ENCODE measurements around the gene SORCS3. TPM values are rescaled to one million over a fixed set of nuclear protein-coding genes. Genes with fewer than 3 reads are reported as not detected.

SORCS3 gene
- total RNA-seq, 1 experiment from 2014 or later, result not detected

DNA sequence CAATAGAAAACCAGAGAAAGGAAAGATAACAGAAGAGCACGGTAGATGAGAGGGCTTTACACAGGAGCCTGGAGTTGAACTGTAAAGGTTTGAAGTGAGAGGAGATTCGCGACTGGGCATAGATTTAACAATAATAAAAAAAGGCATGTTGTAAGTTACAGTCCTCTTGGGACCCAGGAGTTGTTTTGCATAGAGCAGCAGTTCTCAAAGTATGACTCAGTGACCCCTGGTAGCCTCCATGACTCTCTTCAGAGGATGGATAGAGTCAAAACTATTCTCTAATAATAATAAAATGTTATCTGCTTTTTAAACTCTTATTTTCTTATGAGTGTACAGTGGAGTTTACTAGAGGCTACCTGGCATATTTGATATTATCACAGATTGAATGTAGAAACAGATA is 262.3 kb downstream of the SORCS3 start:
- no peak for DNase-seq (ENCODE audit: extremely low read depth, low read depth)

DNA sequence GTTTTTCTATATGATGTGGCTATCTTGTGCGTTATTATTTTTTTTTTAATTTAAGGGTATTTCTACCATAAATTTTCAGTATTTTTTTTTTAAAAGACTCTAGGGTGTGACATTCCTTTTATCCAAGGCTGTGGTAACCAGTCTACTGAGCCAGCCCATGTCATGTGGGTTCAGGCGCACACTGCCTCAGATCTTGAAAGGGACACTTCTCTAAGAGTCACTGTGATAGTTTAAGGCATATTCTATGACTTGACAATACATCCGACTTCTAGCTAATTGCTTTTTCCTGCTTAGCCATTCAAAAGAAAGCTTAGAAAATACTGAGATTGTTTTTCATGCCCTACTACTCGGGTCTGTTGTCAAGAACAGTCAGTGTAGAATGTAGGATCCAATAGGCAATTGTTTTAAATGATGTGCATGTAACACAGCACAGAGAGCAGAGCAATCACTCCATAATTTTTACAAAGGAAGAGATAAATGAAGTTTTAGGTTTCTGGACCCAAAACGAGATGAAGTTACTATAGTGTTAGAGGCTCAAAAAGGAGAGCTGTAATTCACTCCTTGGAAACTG is 263.7 kb downstream of the SORCS3 start:
- DNase-seq (ENCODE audit: extremely low read depth, low read depth), result no peak

DNA sequence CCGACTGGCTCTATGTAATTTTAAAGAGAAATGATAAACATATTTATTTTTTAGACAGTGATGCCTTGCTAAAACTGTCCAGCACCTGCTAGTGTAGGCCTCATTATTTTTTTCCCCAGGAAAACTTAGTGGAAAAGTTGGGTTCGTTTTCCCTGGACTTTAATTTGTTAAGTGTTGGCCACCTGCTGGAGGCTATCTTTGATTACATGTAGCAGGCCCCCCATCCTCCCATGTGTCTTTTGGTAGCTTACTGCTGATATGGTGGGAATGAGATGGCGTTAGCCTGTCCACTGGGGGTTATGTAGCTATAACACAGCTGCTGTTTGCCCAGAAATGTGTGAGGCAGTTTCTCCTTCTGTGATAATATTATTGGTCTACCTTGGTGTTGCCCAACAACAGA is 265.0 kb downstream of the SORCS3 start:
- no peak for DNase-seq (ENCODE audit: extremely low read depth, low read depth)

DNA sequence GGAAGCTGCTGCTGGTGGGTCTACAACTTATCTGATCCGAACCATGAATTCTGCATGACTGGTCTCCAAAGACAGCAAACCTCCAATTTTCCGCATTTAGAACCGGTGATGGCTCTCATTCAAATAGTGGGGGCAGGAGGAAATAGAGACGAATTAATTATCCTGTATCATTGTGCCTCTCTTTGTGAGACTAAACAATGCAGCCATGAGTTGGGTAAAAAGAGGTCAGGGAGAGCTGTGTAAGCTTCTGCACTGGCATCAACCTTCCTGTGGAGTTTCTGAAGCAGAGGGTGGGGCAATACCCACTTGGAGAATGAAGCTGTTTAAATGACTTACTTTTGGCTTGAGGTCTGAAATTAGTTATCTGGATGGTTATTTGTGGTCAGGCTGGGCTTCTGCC is 266.4 kb downstream of the SORCS3 start:
- DNase-seq (ENCODE audit: extremely low read depth, low read depth), result no peak

DNA sequence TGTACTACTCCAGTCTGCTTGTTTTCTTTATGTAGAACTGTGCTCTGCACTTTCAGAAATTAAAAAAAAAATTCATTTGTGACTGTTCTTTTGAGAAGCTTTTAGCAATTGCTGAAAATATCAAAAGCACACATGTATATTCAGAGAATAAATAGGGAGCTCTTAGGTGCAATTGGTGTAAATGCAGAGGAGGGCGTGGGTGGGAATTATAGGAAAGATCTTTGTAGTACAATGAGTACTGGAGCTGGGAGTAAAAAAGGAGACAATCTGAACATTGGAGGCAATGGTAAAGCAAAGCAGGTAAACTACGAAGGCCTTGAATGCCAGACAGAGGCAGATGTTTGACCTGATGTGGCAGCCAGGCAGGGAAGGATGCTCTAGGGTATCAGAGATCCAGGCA is 267.5 kb downstream of the SORCS3 start:
- no peak for DNase-seq (ENCODE audit: extremely low read depth, low read depth)

DNA sequence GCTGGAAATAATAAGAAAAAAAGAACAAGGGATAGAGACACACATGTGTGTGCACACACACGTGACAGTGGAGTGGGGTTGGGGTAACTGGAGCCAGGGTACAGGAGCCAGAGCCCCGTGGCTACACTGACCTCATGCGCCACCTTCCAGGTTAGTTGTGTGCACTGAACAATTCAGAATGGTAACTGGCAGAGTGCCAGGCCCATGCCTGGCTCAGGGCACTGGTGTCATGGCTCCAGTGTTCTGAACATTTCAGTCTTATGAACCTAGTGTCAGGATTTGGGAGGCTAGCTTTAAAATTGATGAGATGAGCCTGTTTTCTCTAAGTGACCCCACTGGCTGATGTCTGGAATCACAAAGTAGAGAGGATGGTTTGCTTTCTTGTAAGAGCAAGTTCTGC is 269.6 kb downstream of the SORCS3 start:
- DNase-seq (ENCODE audit: extremely low read depth, low read depth), result no peak

DNA sequence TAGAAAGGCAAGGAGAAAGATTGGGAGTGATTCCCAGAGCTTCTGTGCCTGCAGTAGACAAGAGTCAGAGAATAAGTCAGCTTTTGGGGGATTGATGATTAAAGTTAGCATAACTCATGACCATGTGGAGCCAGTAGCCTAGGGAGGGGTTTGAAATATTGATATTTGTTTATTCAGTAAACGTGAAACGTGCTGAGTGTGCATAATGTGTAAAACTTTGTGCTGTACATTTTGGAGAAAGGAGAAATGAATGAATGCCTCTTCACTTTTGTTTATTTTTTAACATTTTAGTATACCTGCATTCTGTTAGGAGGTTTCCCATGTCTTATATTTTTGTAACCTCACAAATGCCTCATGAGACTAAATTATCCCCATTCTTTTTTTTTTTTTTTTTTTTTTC is 272.3 kb downstream of the SORCS3 start:
- no peak for DNase-seq (ENCODE audit: extremely low read depth, low read depth)

DNA sequence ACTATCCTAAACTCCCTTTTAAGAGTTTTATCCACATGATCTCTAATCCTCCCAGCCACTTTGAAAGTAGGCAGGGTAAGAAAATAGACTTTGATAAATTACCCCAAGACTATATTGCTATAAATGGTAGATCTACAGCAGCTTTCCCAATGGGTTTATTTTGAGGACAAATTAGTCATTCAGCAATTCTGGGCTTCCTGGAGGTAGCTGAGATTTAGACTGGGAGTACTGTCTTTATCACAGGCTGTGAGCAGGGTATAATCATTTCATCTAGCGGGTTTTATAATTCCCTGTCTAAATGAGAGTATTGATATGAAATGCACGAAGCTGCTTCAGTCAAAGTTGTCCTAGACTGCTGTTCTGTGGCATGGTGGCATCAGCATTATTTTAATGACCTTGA is 279.4 kb downstream of the SORCS3 start:
- no peak for DNase-seq (ENCODE audit: extremely low read depth, low read depth)

DNA sequence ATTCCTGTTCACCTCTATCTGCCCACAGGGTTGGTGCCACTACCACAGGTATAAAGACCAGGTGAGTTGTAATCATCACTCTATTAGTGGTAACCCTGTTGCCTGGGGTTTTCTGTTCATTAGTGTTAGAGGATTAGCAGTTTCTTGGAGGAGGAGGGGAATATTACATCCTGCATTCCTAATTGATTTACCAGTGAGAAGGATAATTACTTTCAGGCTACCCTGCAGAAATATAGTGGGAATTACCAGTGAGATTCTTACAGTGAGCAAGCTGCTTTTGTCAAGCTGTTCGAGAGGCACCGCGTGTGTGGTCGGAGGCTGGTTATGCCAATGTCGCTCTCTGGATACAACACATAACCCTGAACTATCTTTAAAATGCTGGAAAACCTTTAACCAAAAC is 280.7 kb downstream of the SORCS3 start:
- DNase-seq (ENCODE audit: extremely low read depth, low read depth), result no peak

DNA sequence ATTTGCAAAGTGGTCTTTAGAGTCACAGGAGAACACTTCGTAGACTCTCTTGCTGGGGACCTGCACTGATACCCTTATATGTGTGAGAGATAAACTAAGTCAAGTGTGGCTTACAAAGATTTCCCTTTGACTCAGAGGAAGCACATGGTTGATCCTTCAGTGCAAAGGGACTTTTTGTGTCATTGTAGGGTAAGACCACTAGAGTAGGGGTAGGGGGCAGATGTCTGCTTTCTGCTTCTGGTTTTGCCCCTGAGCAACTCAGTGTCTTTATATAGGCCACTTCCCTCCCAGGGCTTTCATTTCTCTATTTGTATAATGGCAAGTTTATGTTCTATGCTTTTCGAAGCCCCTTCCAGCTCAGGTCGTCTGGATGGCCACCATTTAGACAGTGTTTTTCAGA is 281.7 kb downstream of the SORCS3 start:
- DNase-seq (ENCODE audit: extremely low read depth, low read depth), result no peak

DNA sequence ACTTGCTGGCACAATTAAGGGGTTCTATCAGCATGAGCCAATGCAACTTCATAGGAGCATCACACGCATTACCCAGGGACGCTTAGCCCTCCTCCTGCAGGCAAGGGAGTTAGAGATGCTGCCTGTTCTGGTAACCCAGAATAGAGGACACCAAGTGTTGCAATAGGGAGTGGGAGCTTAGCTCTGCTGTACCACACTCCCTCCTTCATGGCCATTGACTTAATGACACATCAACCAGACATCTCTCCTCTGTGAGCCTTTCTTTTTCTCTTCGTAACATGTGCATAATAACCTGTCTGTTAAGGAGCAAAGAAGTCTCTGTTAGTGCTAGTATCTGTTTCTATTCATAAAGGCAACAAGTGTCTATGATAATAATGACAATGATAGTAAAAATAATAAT is 282.4 kb downstream of the SORCS3 start:
- DNase-seq (ENCODE audit: extremely low read depth, low read depth), result no peak

DNA sequence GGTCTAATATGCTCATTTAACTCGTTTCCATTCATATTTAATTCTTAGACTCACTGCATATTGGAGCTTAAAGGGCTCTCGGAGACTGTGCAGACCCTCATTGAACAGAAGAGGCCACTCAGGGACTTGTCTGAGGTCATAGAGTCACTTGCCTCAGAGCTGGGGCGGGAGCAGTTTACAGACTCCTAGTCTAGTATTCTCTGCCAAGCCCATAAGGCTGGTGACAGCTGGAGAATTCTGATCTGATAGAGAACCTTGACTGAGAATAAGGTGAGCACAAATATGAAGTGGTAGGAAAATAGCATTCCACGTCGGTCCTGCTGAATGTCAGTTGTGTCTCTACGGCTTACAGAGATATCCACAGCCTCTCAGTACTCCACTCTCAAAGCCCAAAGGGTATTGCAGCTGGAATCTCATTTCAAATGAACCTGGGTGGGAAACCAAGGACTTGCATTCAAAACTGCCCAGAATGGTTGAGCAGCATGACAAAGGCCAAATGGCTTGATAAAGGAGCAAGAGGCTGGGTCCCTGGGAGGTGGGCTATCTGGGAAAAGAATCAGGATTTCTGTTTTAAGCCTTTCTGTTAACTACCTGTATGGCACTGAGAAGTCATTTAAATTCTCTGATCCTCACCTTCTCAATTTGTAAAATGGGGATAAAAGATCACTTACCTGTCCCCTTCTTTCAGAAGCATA is 283.2 kb downstream of the SORCS3 start:
- no peak for DNase-seq (ENCODE audit: extremely low read depth, low read depth)

DNA sequence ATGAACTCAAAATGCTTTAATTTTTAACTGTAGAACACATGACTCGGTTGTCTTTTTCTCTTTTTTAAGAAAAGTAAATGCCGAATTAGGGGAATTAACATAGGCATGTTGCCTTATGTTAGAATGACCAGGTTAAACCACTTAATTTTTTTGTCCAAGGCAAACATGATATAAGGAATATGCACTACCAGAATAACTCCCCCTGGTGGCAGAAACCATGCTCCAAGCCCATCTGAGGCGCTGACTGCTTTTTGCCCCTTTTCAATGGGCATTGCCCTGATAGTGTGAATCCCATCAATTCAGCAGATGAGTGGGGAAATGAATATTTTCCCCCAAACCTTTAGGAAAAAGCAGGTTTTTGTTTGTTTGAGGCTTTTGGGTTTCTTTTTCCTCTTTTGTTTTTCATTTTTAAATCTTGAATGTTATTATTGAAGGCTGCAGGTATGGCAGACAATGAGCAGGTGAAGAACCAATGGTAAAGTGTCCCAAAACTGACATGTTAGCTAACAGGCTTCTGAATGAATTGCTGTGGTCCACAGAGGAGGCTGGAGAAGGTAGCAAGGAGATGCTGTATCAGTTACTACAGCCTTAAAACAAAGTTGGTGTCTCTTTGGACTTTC is 284.3 kb downstream of the SORCS3 start:
- peak; percentile 43 for DNase-seq (ENCODE audit: extremely low read depth, low read depth)

DNA sequence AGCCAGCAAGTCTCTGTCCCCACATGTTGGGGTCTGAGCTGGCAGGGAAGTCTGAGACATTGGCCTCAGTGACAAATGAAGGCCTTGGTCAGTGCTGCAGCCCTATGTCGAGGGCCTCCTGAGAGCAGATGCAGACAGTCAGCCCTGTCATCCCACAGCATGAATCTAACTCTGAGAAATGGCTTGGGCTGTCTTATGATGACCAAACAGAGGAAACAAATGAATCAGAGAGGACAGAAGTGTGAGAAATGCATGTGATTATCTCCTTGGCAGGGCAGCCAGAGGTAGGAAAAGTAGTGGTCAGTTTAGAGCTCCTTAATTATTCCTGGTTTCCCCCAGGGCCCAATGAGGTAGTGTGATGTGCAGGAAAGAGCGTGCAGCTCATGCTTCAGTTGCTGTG is 287.6 kb downstream of the SORCS3 start:
- no peak for DNase-seq (ENCODE audit: extremely low read depth, low read depth)

DNA sequence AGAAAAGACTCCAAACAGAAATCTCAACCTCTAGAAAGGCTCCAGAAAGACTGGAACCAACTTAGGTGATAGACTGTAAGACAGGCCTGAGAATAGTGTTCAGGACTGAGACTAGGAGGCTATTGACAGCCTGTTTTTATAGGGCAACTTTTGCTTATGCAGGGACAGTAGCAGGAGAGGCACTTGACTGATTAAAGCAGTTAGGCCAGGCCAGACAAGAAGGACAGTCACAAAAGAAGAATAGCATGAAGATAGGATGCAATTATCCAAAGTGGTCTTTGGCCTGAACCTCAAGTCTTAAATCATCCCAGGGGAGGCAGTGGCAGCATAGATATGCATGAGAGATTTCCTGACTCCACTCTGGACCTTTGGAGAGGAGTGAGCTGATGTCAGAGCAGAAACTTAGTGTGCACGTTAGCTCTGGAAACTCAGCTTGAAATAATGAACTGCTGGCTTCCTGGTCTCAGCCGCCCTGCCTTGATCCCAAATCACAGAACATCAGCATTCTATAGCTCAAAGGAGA is 290.6 kb downstream of the SORCS3 start:
- no peak for DNase-seq (ENCODE audit: extremely low read depth, low read depth)

DNA sequence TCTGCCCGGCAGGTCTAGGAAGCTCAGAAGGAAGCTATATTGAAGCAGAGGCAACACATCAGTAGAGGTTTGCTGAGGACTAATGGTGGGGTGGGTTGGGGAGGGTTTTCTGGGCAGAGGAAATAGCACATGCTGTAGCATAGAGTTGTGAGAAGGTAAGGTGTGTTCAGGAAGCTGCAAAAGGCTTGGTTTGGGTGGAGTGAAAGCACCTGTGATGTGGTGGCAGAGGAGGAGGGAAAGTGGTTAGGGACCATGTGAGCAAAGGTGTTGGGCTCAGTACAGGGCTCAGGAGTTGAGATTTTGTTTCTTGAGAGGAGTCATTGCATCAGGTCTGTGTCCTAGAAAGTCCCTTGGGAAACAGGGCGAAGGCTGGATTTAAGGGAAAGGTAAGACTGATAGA is 294.6 kb downstream of the SORCS3 start:
- DNase-seq (ENCODE audit: extremely low read depth, low read depth), result no peak

DNA sequence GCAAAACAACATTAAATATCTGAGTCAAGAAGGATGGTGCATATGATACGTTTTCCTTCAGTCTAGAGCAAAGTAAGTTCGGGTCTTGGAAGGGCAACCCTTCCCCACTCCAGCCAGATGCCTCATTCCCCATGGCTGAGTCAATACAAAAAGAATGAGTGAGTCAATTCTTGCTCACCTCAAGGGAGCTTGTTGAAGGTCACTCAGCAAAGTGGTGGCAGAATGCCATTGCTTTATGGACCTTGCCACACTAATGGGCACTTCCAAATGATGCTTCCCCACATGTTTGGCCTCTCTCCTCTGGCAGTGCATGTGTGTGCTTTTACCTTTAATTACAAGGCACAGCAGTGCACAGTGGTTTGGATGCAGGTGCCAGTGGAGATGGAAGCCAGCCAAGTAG is 296.5 kb downstream of the SORCS3 start:
- no peak for DNase-seq (ENCODE audit: extremely low read depth, low read depth)

DNA sequence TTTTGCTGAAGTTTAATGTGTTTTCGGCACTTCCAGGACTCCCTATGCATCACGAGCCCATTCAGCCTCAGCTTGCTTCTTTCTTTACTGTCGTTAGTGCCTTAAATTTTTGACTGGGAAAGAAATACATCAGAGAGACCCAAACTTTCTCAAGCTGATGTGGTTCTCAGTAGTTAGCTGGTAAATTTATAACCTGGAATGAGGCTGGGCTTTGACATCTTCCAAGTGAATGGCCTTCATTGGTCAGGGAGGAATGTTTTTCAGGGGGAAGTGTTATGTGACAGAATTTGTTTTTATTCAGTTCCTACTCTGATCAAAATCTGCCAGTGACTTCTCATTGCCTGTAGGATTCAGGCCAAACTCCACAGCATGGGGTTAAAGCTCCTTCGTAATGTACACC is 296.9 kb downstream of the SORCS3 start:
- no peak for DNase-seq (ENCODE audit: extremely low read depth, low read depth)

DNA sequence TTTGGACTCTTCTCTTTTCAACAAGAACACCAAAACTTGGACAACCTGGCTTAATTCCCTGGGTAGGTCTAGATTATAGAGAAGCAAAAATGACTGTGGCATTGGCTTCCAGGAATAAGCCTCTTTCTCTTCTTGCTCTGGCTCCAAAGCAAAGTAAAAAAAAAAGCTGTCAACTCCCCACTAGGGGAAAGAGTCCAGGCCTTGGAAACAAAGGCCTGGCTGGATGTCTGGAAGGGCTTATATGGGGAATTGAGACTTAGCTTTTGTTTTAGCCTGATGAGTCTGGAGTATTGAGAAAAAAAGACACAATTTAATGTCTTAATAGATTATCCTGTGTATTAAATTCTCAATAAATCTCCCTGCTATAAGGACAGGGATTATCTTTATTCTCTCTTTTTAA is 300.6 kb downstream of the SORCS3 start:
- DNase-seq (ENCODE audit: extremely low read depth, low read depth), result no peak

DNA sequence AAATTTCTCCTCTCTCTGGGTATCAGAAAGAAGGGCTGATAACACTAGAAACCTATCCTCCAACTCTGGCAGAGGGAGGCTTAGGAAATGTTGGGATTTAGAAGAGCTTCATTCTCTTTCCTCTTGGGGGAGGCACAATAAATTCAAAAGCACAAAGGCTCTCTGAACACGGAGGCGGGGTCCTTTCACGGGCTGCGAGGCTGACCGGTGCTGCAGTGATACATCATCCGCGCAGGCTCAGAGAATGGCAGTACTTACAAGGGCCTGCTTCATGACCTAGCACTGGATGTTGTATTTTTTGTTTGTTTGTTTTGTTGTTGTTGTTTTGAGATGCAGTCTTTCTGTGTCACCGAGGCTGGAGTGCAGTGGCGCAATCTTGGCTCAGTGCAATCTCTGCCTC is 306.2 kb downstream of the SORCS3 start:
- DNase-seq (ENCODE audit: extremely low read depth, low read depth), result no peak

DNA sequence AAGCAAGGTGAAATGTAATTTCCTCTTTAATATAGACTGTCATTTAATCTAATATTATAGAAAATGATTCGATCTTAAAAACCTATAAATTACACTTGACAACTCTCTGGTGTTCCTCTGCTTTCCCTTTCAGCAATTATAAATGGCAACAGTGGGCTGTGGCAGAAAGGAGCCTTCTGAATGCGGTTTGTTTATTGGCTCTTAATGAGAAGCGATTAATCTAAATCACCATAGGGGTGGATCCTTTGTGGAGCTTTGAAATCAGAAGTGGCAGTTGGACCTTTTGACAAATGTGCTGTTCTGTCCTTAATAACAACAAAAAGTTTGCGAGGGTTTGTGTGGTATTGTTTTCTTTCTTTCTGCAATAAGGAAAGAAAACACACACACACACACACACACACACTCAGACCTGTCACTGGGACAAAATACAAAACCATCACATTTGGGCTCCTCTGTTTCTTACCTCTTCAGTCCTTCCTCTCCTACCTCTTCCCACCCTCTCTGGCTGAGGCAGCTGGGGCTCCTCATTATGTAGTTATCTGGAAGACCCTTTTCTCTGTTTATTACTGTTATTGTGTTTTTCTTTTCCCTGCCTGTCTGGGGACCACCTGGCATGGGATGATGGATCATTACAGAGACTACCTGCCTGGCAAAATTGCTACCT is 316.2 kb downstream of the SORCS3 start:
- no peak for DNase-seq (ENCODE audit: extremely low read depth, low read depth)
